ENCODE measurements around the gene TRPC4AP.

GRCh38 chr20:35054814-35055213, 37.8 kb downstream of the TRPC4AP start:
- TF ChIP-seq CTCF (IDR thresholded peaks at IDR 0.05) (no peak), POLR2A (IDR thresholded peaks at IDR 0.05) (no peak)

Data from esophagus squamous epithelium (tissue), 4 donors.